Fibroblast of skin of abdomen (primary cell): ENCODE results near the gene POP4.

Experiments used
- DNase-seq: peaks from one replicate; pipeline ENCODE4 v3.0.0-alpha.2; 2013

Gene POP4

GRCh38 chr19:29663861-29664752 is 58.0 kb downstream of the POP4 start:
- peak; percentile 47 for DNase-seq

GRCh38 chr19:29664753-29665214 is 58.7 kb downstream of the POP4 start:
- DNase-seq: no peak

- peak; percentile 61 for DNase-seq
These were observed 59.2 kb downstream of the POP4 start, which contains the start of gene PLEKHF1 for GRCh38 chr19:29665215-29665825. PLEKHF1 (plus strand) TSS chr19:29665461; CDS start chr19:29673840, 8,379 bp downstream.

- peak; percentile 21 for DNase-seq
These were observed 59.9 kb downstream of the POP4 start for GRCh38 chr19:29665826-29666577.
